Muscle layer of colon (tissue), 2 donors: ENCODE results near the gene DOK5.

ENCODE experiments used
- H3K27ac ChIP-seq: one replicate; pipeline ENCODE4 v1.7.0; 2013; ENCODE audit warnings: low read depth, mild to moderate bottlenecking, low read length, moderate library complexity
- H3K27me3 ChIP-seq, 2 donors: one replicate each; pipeline ENCODE4 v1.7.0; 2013; ENCODE audit warnings: low read length in 2 of 2, mild to moderate bottlenecking in 2 of 2; ENCODE audit not compliant: insufficient read depth in 2 of 2, control insufficient read depth in 1 of 2
- H3K36me3 ChIP-seq: one replicate; pipeline ENCODE4 v1.7.0; 2013; ENCODE audit warnings: mild to moderate bottlenecking, low read length; ENCODE audit not compliant: insufficient read depth
- H3K4me1 ChIP-seq: one replicate; pipeline ENCODE4 v1.7.0; 2013; ENCODE audit warnings: mild to moderate bottlenecking, low read length; ENCODE audit not compliant: insufficient read depth
- H3K4me3 ChIP-seq, 2 donors: one replicate each; pipeline ENCODE4 v1.7.0; 2013; ENCODE audit warnings: low read length in 2 of 2, low read depth in 1 of 2, mild to moderate bottlenecking in 1 of 2, moderate library complexity in 1 of 2
- H3K9ac ChIP-seq: one replicate; pipeline ENCODE4 v1.7.0; 2013; ENCODE audit warnings: low read length
- H3K9me3 ChIP-seq: one replicate; pipeline ENCODE4 v1.7.0; 2013; ENCODE audit warnings: mild to moderate bottlenecking, low read length
- donor health status: abdominal sarcoma.
- donor health status: Adenocarcinoma of cecum.

The DOK5 gene

GRCh38 chr20:54452277-54452676 is 23.1 kb upstream of the DOK5 start:
- no peaks in the 10 kb centered on the region for H3K4me1 ChIP-seq
- H3K27ac ChIP-seq, result no peak overlapping the region
- no peaks in the 10 kb centered on the region for H3K27me3 ChIP-seq
- H3K36me3 ChIP-seq, result no peaks in the 10 kb centered on the region
- no peak overlapping the region for H3K9ac ChIP-seq
- no peaks in the 10 kb centered on the region for H3K9me3 ChIP-seq
- H3K4me3 ChIP-seq, result no peak overlapping the region

GRCh38 chr20:54454982-54455381 is 20.4 kb upstream of the DOK5 start:
- Histone ChIP-seq H3K9ac (no peak overlapping the region), H3K36me3 (no peaks in the 10 kb centered on the region), H3K27me3 (no peaks in the 10 kb centered on the region), H3K27ac (no peak overlapping the region), H3K4me3 (no peak overlapping the region), H3K9me3 (no peaks in the 10 kb centered on the region), H3K4me1 (no peaks in the 10 kb centered on the region)

GRCh38 chr20:54456423-54456822 is 19.0 kb upstream of the DOK5 start:
- H3K36me3 ChIP-seq, result no peaks in the 10 kb centered on the region
- H3K4me3 ChIP-seq, result no peak overlapping the region
- H3K9me3 ChIP-seq, result no peaks in the 10 kb centered on the region
- no peak overlapping the region for H3K27ac ChIP-seq
- H3K4me1 ChIP-seq, result no peaks in the 10 kb centered on the region
- H3K9ac ChIP-seq, result no peak overlapping the region
- no peaks in the 10 kb centered on the region for H3K27me3 ChIP-seq

GRCh38 chr20:54456961-54457360 is 18.4 kb upstream of the DOK5 start:
- H3K4me3 ChIP-seq, result no peak overlapping the region
- H3K36me3 ChIP-seq, result no peaks in the 10 kb centered on the region
- no peaks in the 10 kb centered on the region for H3K4me1 ChIP-seq
- H3K9me3 ChIP-seq, result no peaks in the 10 kb centered on the region
- no peak overlapping the region for H3K27ac ChIP-seq
- no peaks in the 10 kb centered on the region for H3K27me3 ChIP-seq
- H3K9ac ChIP-seq, result no peak overlapping the region

- Histone ChIP-seq H3K27me3 (no peaks in the 10 kb centered on the region), H3K9ac (no peak overlapping the region), H3K36me3 (no peaks in the 10 kb centered on the region), H3K9me3 (no peaks in the 10 kb centered on the region), H3K27ac (no peak overlapping the region), H3K4me3 (no peak overlapping the region), H3K4me1 (no peaks in the 10 kb centered on the region)
Measured at GRCh38 chr20:54458219-54458618, 17.2 kb upstream of the DOK5 start.

- Histone ChIP-seq H3K4me1 (no peaks in the 10 kb centered on the region), H3K9me3 (no peaks in the 10 kb centered on the region), H3K27ac (no peak overlapping the region), H3K36me3 (no peaks in the 10 kb centered on the region), H3K4me3 (no peak overlapping the region), H3K27me3 (no peaks in the 10 kb centered on the region), H3K9ac (no peak overlapping the region)
Measured at GRCh38 chr20:54459279-54459678, 16.1 kb upstream of the DOK5 start.

- Histone ChIP-seq H3K27ac (no peak overlapping the region), H3K9ac (no peak overlapping the region), H3K27me3 (no peaks in the 10 kb centered on the region), H3K4me3 (no peak overlapping the region), H3K9me3 (no peaks in the 10 kb centered on the region), H3K4me1 (no peaks in the 10 kb centered on the region), H3K36me3 (no peaks in the 10 kb centered on the region)
Measured at GRCh38 chr20:54464003-54464402, 11.4 kb upstream of the DOK5 start.

GRCh38 chr20:54466127-54466526 is 9.3 kb upstream of the DOK5 start:
- no peak overlapping the region for H3K27ac ChIP-seq
- no peaks in the 10 kb centered on the region for H3K27me3 ChIP-seq
- no peak overlapping the region for H3K9ac ChIP-seq

GRCh38 chr20:54467622-54468021 is 7.8 kb upstream of the DOK5 start:
- no peaks in the 10 kb centered on the region for H3K36me3 ChIP-seq
- H3K27ac ChIP-seq, result no peak overlapping the region
- no peaks in the 10 kb centered on the region for H3K4me1 ChIP-seq
- no peak overlapping the region for H3K4me3 ChIP-seq
- H3K9me3 ChIP-seq, result no peaks in the 10 kb centered on the region
- H3K27me3 ChIP-seq, result no peaks in the 10 kb centered on the region
- H3K9ac ChIP-seq, result no peak overlapping the region

More at GRCh38 chr20:54466127-54466526, 9.3 kb upstream of the DOK5 start:
- Histone ChIP-seq H3K4me3 (no peak overlapping the region), H3K9me3 (no peaks in the 10 kb centered on the region), H3K36me3 (no peaks in the 10 kb centered on the region), H3K4me1 (no peaks in the 10 kb centered on the region)

GRCh38 chr20:54468082-54468481 is 7.3 kb upstream of the DOK5 start:
- H3K4me1 ChIP-seq, result no peaks in the 10 kb centered on the region
- H3K36me3 ChIP-seq, result no peaks in the 10 kb centered on the region
- no peak overlapping the region for H3K27ac ChIP-seq
- H3K9me3 ChIP-seq, result no peaks in the 10 kb centered on the region
- no peaks in the 10 kb centered on the region for H3K27me3 ChIP-seq
- no peak overlapping the region for H3K9ac ChIP-seq
- no peak overlapping the region for H3K4me3 ChIP-seq

- Histone ChIP-seq H3K36me3 (no peaks in the 10 kb centered on the region), H3K27me3 (no peaks in the 10 kb centered on the region), H3K9ac (no peak overlapping the region), H3K27ac (no peak overlapping the region), H3K9me3 (no peaks in the 10 kb centered on the region), H3K4me3 (no peak overlapping the region), H3K4me1 (no peaks in the 10 kb centered on the region)
Measured at GRCh38 chr20:54469293-54469692, 6.1 kb upstream of the DOK5 start.

- Histone ChIP-seq H3K4me1 (no peaks in the 10 kb centered on the region), H3K36me3 (no peaks in the 10 kb centered on the region), H3K27me3 (no peaks in the 10 kb centered on the region), H3K9me3 (no peaks in the 10 kb centered on the region), H3K27ac (no peak overlapping the region), H3K4me3 (no peak overlapping the region), H3K9ac (no peak overlapping the region)
Measured at GRCh38 chr20:54469952-54470351, 5.4 kb upstream of the DOK5 start.
